Left lung (tissue), 10 donors: Measurements from ENCODE around the gene NLRP14. TPM values are rescaled to one million over a fixed set of nuclear protein-coding genes. Genes with fewer than 3 reads are reported as not detected.

Experiments
- ATAC-seq: fragments of 200-7000 bp; cut with Tn5 transposase; one replicate; pipeline ENCODE4 v1.9.1; 2020; ENCODE audit warnings: moderate library complexity
- DNase-seq, 4 donors: peaks; one replicate each; pipeline ENCODE4 v3.0.0-alpha.2; 2013 to 2020
- H3K27ac ChIP-seq, 2 donors: fragments of 200-600 bp; sonication (generic) in 1 of 2; one replicate each; pipeline versions ENCODE4 v1.5.0 to v1.8.0; 2020 to 2021
- H3K27me3 ChIP-seq, 2 donors: fragments of 200-600 bp; sonication (generic) in 1 of 2; one replicate each; pipeline versions ENCODE4 v1.5.0 to v1.8.0; 2020 to 2021
- H3K36me3 ChIP-seq, 2 donors: fragments of 200-600 bp; sonication (generic) in 1 of 2; one replicate each; pipeline versions ENCODE4 v1.5.0 to v1.8.0; 2020 to 2021
- H3K4me1 ChIP-seq, 2 donors: fragments of 200-600 bp; one replicate each; pipeline ENCODE4 v1.8.0; 2021
- H3K4me3 ChIP-seq, 2 donors: fragments of 200-600 bp; sonication (generic) in 1 of 2; one replicate each; pipeline versions ENCODE4 v1.5.0 to v1.8.0; 2020 to 2021; ENCODE audit warnings: mild to moderate bottlenecking in 1 of 2
- H3K9me3 ChIP-seq, 2 donors: fragments of 200-600 bp; sonication (generic) in 1 of 2; one replicate each; pipeline versions ENCODE4 v1.5.0 to v1.8.0; 2020 to 2021
- intact Hi-C, 2 donors: fragments of 100-400 bp; cut with DNase I; formaldehyde crosslinking; loops; one replicate each; pipeline versions ENCODE4 v1.11.2 to v1.14.2; 2022
- polyA plus RNA-seq, 6 donors: library from polyadenylated mRNA; unstranded; fragments of 120-200 nt; gene quantifications; one replicate each; pipeline ENCODE4 v1.2.1, GENCODE V29; 2013; ENCODE audit not compliant: insufficient read length in 6 of 6
- total RNA-seq, 2 donors: library from RNA; stranded (reverse); fragmentation: NEBNext Ultra II Directional; extraction: Animal tissue kit (Norgen Biotek cat#: 25700); gene quantifications; one replicate each; pipeline ENCODE4 v1.2.1, GENCODE V29; 2021
- TF ChIP-seq, protein P1 (sequence below), 2 donors: fragments of 200-600 bp; sonication (generic) in 1 of 2; IDR thresholded peaks; one replicate each; pipeline versions ENCODE4 v1.5.0 to v1.8.0; 2021; ENCODE audit warnings: antibody characterized with exemption in 2 of 2
- donor health status: DM: no; HTN: yes; CAD: no.
- donor health status: DM: no; HTN: no; CAD: no.

NLRP14 gene
- total and polyA plus RNA-seq, 8 donors: 0.07 to 0.20 (median 0.14) TPM; not detected in 1

DNA sequence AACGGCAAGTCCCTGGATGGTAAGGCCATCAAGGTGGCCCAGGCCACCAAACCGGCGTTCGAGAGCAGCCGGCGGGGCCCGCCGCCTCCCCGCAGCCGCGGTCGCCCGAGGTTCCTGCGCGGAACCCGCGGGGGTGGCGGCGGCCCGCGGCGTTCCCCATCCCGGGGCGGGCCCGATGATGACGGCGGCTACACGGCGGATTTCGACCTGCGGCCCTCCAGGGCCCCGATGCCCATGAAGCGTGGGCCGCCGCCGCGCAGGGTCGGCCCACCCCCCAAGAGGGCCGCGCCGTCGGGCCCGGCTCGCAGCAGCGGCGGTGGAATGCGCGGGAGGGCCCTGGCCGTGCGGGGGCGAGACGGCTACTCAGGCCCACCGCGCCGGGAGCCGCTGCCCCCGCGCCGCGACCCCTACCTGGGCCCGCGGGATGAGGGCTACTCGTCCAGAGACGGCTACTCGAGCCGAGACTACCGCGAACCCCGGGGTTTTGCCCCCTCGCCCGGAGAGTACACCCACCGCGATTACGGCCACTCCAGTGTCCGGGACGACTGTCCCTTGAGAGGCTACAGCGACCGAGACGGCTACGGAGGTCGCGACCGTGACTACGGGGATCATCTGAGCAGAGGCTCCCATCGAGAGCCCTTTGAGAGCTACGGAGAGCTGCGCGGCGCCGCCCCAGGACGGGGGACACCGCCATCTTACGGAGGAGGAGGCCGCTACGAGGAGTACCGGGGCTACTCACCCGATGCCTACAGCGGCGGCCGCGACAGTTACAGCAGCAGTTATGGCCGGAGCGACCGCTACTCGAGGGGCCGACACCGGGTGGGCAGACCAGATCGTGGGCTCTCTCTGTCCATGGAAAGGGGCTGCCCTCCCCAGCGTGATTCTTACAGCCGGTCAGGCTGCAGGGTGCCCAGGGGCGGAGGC is 69.3 kb downstream of the NLRP14 start:
- Histone ChIP-seq H3K27ac (no peak overlapping the region), H3K4me1 (no peaks in the 10 kb centered on the region), H3K27me3 (peaks cover 3 to 30% of the 10 kb centered on the region in 2 donors), H3K4me3 (no peak overlapping the region), H3K36me3 (no peaks in the 10 kb centered on the region), H3K9me3 (no peaks in the 10 kb centered on the region)
- ATAC-seq: no peak
- intact Hi-C loops: loop anchor here in 1 of 2 donors (10.0 kb wide), 1 partner anchor 605 kb away; no protein-coding TSS in a partner anchor
- TF ChIP-seq, protein P1, sequence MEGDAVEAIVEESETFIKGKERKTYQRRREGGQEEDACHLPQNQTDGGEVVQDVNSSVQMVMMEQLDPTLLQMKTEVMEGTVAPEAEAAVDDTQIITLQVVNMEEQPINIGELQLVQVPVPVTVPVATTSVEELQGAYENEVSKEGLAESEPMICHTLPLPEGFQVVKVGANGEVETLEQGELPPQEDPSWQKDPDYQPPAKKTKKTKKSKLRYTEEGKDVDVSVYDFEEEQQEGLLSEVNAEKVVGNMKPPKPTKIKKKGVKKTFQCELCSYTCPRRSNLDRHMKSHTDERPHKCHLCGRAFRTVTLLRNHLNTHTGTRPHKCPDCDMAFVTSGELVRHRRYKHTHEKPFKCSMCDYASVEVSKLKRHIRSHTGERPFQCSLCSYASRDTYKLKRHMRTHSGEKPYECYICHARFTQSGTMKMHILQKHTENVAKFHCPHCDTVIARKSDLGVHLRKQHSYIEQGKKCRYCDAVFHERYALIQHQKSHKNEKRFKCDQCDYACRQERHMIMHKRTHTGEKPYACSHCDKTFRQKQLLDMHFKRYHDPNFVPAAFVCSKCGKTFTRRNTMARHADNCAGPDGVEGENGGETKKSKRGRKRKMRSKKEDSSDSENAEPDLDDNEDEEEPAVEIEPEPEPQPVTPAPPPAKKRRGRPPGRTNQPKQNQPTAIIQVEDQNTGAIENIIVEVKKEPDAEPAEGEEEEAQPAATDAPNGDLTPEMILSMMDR (IDR thresholded peaks at IDR 0.05): no peak
- DNase-seq: peak in 1 of 4 donors; percentile 76

DNA sequence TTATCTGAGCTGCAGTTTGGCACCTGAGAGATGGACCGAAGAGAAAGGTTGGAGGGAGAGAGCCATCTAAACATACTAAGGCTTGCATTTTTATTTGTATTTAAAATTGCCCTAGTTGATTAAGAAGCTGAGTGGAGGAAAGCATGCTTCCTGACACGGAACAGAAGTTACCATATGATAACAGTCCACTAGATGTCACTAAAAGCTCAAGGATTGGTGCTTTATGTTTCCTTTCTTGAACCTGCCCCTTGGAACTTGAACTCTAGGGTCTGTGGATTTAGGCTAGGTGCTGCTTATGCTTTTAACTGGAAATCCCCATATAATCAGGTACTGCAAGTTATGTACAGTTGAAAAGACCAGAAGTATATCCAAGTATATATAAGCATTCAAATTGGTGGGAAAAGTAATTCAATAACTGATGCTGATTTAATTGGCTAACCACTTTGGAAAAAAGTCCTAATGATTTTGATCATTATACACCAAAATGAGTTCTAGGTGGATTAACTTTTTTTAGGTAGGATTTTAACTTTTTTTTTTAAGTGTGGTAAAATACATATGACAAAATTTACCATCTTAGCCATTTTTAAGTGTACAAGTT is 78.1 kb downstream of the NLRP14 start:
- DNase-seq (peak in 2 of 4 donors; percentile 36 to 47), ATAC-seq (peak; percentile 76)
- TF ChIP-seq, protein P1 (IDR thresholded peaks at IDR 0.05): peak; percentile 48 to 50
- Histone ChIP-seq H3K27me3 (peaks cover 0 to 10% of the 10 kb centered on the region in 2 donors), H3K27ac (no peak overlapping the region), H3K4me3 (no peak overlapping the region), H3K36me3 (no peaks in the 10 kb centered on the region), H3K4me1 (no peaks in the 10 kb centered on the region), H3K9me3 (no peaks in the 10 kb centered on the region)
- intact Hi-C loops: loop anchor here in 1 of 2 donors (10.0 kb wide), 1 partner anchor 596 kb away; no protein-coding TSS in a partner anchor

DNA sequence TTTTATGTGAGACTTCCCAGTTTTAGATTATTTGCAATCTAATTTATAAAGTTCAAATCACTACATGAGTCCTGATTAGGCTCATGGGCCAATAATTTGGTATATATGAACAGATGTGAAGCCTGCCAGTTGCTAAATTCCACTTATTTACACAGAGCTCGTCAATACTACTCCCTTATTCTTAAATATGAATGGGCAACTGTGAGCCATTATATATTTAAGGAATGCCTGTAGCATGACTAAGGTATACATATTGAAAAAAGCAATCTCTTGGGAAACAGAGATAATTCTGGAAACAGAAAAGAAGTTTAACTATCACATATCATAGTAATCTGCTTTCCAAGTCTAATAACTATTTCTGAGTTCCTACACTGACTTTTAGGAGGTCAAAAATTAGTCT is 95.5 kb downstream of the NLRP14 start:
- intact Hi-C loops: no loop called here
- no peak for ATAC-seq
- Histone ChIP-seq H3K27me3 (peaks cover 0 to 7% of the 10 kb centered on the region in 2 donors), H3K9me3 (no peaks in the 10 kb centered on the region), H3K4me1 (no peaks in the 10 kb centered on the region), H3K36me3 (no peaks in the 10 kb centered on the region), H3K4me3 (no peak overlapping the region), H3K27ac (no peak overlapping the region)
- TF ChIP-seq, protein P1 (IDR thresholded peaks at IDR 0.05): no peak
- no peak for DNase-seq

DNA sequence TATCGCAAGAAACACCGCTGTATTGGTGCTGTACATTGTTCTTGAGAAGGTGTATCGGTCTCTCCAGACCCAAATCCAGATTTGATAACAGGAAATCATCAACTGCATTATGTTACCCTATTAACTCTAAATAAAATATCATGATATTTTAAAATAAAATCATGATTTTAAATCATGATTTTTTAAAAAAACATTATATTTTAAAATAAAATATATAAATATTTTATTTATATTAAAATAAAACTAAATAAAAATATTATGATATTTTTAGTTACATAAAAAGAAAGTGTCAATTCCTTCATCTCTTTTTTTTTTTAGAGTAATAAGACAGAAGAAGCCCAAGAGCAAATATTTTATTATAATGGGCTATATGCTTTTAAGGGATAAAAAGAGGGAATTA is 96.1 kb downstream of the NLRP14 start:
- no peak overlapping the region for H3K27ac ChIP-seq
- DNase-seq: no peak
- H3K27me3 ChIP-seq: peaks cover 0 to 7% of the 10 kb centered on the region in 2 donors
- intact Hi-C loops: no loop called here
- no peaks in the 10 kb centered on the region for H3K36me3 ChIP-seq
- ATAC-seq: no peak
- no peak overlapping the region for H3K4me3 ChIP-seq
- H3K4me1 ChIP-seq: no peaks in the 10 kb centered on the region
- H3K9me3 ChIP-seq: no peaks in the 10 kb centered on the region
- TF ChIP-seq, protein P1 (IDR thresholded peaks at IDR 0.05): no peak

Other genes with a start within 250 kb of the NLRP14 start
- gene OR2AG2, start 248.5 kb upstream of the NLRP14 start, total RNA-seq: under 1 TPM; 0.13 to 0.20 TPM
- under 1 TPM in 2 of 6 donors, not detected in 4; 0.06 to 0.08 TPM for gene OR2AG2, start 248.5 kb upstream of the NLRP14 start, polyA plus RNA-seq
- gene OR2AG1, start 237.5 kb upstream of the NLRP14 start, total RNA-seq: not detected
- under 1 TPM in 5 of 6 donors, not detected in 1; 0.03 to 0.06 (median 0.05) TPM for gene OR2AG1, start 237.5 kb upstream of the NLRP14 start, polyA plus RNA-seq
- under 1 TPM; 0.15 to 0.18 TPM for gene OR6A2, start 220.8 kb upstream of the NLRP14 start, total RNA-seq
- gene OR6A2, start 220.8 kb upstream of the NLRP14 start, polyA plus RNA-seq: not detected
- not detected for gene OR10A5, start 174.8 kb upstream of the NLRP14 start, total RNA-seq
- gene OR10A5, start 174.8 kb upstream of the NLRP14 start, polyA plus RNA-seq: not detected
- gene OR10A2, start 157.4 kb upstream of the NLRP14 start, total RNA-seq: not detected
- under 1 TPM in 2 of 6 donors, not detected in 4; 0.04 to 0.06 TPM for gene OR10A2, start 157.4 kb upstream of the NLRP14 start, polyA plus RNA-seq
- gene OR10A4, start 143.9 kb upstream of the NLRP14 start, total RNA-seq: not detected
- gene OR10A4, start 143.9 kb upstream of the NLRP14 start, polyA plus RNA-seq: not detected
- under 1 TPM in 1 of 2 donors, not detected in 1; 0.24 TPM for gene OR2D2, start 128.0 kb upstream of the NLRP14 start, total RNA-seq
- gene OR2D2, start 128.0 kb upstream of the NLRP14 start, polyA plus RNA-seq: not detected
- not detected for gene OR2D3, start 99.5 kb upstream of the NLRP14 start, total RNA-seq
- not detected for gene OR2D3, start 99.5 kb upstream of the NLRP14 start, polyA plus RNA-seq
- gene ZNF215, start 94.1 kb upstream of the NLRP14 start, total RNA-seq: 1 to 10 TPM; 2.4 to 3.7 TPM
- 1 to 10 TPM in 3 of 6 donors, under 1 TPM in 3; 0.66 to 2.6 (median 1.0) TPM for gene ZNF215, start 94.1 kb upstream of the NLRP14 start, polyA plus RNA-seq
- 1 to 10 TPM; 2.0 to 4.1 TPM for gene ZNF214, start 133 bp upstream of the NLRP14 start, total RNA-seq
- gene ZNF214, start 133 bp upstream of the NLRP14 start, polyA plus RNA-seq: 10 to 100 TPM in 3 of 6 donors, 1 to 10 TPM in 3; 8.3 to 10.3 (median 9.5) TPM
- not detected for gene RBMXL2, start 68.5 kb downstream of the NLRP14 start, total RNA-seq
- gene RBMXL2, start 68.5 kb downstream of the NLRP14 start, polyA plus RNA-seq: not detected
- gene SYT9, start 231.4 kb downstream of the NLRP14 start, total RNA-seq: under 1 TPM in 1 of 2 donors, not detected in 1; 0.10 TPM
- under 1 TPM; 0.10 to 0.20 (median 0.12) TPM for gene SYT9, start 231.4 kb downstream of the NLRP14 start, polyA plus RNA-seq